Activated CD4-positive, alpha-beta T cell treated with anti-CD3 and anti-CD28 coated beads for 1 hour (primary cell): ENCODE results near the gene PILRA.
"Not testable (repeated sequence)": the region's sequence is repeated elsewhere in the genome, so short reads cannot be mapped to it uniquely, and the experiment has no call there.

ENCODE experiments used
- DNase-seq: peaks from one replicate; pipeline ENCODE4 v3.0.0-alpha.2; 2020

PILRA gene

GRCh38 chr7:100358027-100358856 lies 15.0 kb upstream of the PILRA start, which contains the start of gene PILRB:
TSS of gene PILRB (plus strand) at chr7:100358117. CDS start at chr7:100358303, 186 bp downstream.
- DNase-seq, result no peak

GRCh38 chr7:100358857-100359212 lies 14.5 kb upstream of the PILRA start:
- DNase-seq, result no peak

- no peak for DNase-seq
These were observed 13.0 kb upstream of the PILRA start for GRCh38 chr7:100360135-100360854.

GRCh38 chr7:100363098-100363497 lies 10.2 kb upstream of the PILRA start:
- DNase-seq, result no peak

GRCh38 chr7:100363797-100364196 lies 9.5 kb upstream of the PILRA start:
- not testable (repeated sequence) for DNase-seq

- no peak for DNase-seq
These were observed 8.8 kb upstream of the PILRA start for GRCh38 chr7:100364480-100364879.

GRCh38 chr7:100365998-100366367 lies 7.3 kb upstream of the PILRA start:
- not testable (repeated sequence) for DNase-seq

- no peak for DNase-seq
These were observed 6.7 kb upstream of the PILRA start for GRCh38 chr7:100366411-100367250.

GRCh38 chr7:100367251-100367620 lies 6.1 kb upstream of the PILRA start:
- no peak for DNase-seq

GRCh38 chr7:100367676-100368613 lies 5.3 kb upstream of the PILRA start:
- no peak for DNase-seq

- no peak for DNase-seq
These were observed 4.2 kb upstream of the PILRA start for GRCh38 chr7:100369105-100369504.

GRCh38 chr7:100370303-100370702 lies 3.0 kb upstream of the PILRA start:
- no peak for DNase-seq

GRCh38 chr7:100370746-100371145 lies 2.5 kb upstream of the PILRA start:
- DNase-seq, result no peak

GRCh38 chr7:100371561-100372171 lies 1.6 kb upstream of the PILRA start:
- DNase-seq, result no peak

- no peak for DNase-seq
These were observed 1.0 kb upstream of the PILRA start for GRCh38 chr7:100372256-100372655.

- no peak for DNase-seq
These were observed 593 bp upstream of the PILRA start for GRCh38 chr7:100372694-100373093.

- not testable (repeated sequence) for DNase-seq
These were observed 747 bp downstream of the PILRA start for GRCh38 chr7:100373870-100374598.

GRCh38 chr7:100374601-100375000 lies 1.3 kb downstream of the PILRA start:
- DNase-seq, result no peak

GRCh38 chr7:100376066-100376465 lies 2.8 kb downstream of the PILRA start:
- no peak for DNase-seq

GRCh38 chr7:100378114-100378755 lies 4.9 kb downstream of the PILRA start:
- DNase-seq, result no peak

- no peak for DNase-seq
These were observed 6.9 kb downstream of the PILRA start for GRCh38 chr7:100380196-100380595.
